Activated naive CD8-positive, alpha-beta T cell (primary cell): ENCODE measurements around the gene ACAD10.
"Not testable (repeated sequence)": the region's sequence is repeated elsewhere in the genome, so short reads cannot be mapped to it uniquely, and the experiment has no call there.

Source experiments
- H3K27ac Mint-ChIP-seq: one replicate; pipeline ENCODE4 v1.8.0; 2021; ENCODE audit warnings: mixed read lengths
- H3K27me3 Mint-ChIP-seq: one replicate; pipeline ENCODE4 v1.8.0; 2021; ENCODE audit warnings: mixed read lengths
- H3K36me3 Mint-ChIP-seq: one replicate; pipeline ENCODE4 v1.8.0; 2021; ENCODE audit warnings: mixed read lengths
- H3K4me1 Mint-ChIP-seq: one replicate; pipeline ENCODE4 v1.8.0; 2021; ENCODE audit warnings: low read depth, mixed read lengths
- H3K4me3 Mint-ChIP-seq: one replicate; pipeline ENCODE4 v1.8.0; 2021; ENCODE audit warnings: mild to moderate bottlenecking, mixed read lengths
- H3K9me3 Mint-ChIP-seq: one replicate; pipeline ENCODE4 v1.8.0; 2021; ENCODE audit warnings: low read depth, mixed read lengths

The ACAD10 gene

DNA sequence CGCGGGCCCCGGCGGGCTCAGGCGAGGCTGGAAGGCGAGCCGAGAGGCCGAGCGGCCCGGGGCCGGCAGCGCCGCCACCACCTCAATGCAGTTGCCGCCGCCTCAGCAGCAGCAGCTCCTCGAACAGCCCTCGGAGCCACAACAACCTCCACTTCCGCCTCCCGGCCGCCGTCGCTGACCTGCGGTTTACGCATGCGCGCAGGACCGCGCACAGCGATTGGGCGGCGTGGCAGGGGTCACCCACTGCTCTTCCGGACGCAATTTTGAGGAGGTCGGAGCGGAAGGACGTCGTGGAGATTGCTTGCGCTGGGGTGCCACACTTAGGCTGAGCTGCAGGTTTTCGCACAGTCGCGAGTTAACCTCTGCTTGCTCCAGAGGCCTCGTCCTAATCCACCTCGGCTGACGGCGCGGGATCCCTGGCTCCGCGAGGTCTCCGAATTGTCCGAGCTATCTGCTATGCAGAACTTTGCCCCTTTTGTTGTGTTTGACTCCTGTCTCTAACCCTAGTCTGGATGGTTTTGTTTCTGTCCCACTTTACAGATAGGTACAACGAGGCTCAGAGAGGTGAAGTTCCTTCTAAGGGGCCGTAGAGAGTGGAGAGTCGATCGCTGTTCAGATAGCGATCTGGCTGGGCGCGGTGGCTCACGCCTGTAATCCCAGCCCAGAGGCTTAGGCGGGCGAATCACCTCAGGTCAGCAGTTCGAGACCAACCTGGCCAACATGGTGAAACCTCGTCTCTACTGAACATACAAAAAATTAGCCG lies at the start of gene ACAD10, which contains the start of gene BRAP:
Gene ACAD10, plus strand, starts transcription at position 243 of the 763 bp plus-strand sequence. CDS start 6,657 bp downstream, outside the sequence.
Gene BRAP, minus strand, starts transcription at position 146 of the 763 bp plus-strand sequence. CDS start 164 bp downstream, outside the sequence.
- Mint-ChIP-seq H3K9me3 (no peaks in the 10 kb centered on the region), H3K36me3 (peaks cover 2% of the 10 kb centered on the region), H3K4me3 (peak within 1 kb of the TSS; percentile 96), H3K27me3 (no peaks in the 10 kb centered on the region), H3K27ac (peak within 1 kb of the TSS; percentile 92), H3K4me1 (peaks cover 39% of the 10 kb centered on the region)

DNA sequence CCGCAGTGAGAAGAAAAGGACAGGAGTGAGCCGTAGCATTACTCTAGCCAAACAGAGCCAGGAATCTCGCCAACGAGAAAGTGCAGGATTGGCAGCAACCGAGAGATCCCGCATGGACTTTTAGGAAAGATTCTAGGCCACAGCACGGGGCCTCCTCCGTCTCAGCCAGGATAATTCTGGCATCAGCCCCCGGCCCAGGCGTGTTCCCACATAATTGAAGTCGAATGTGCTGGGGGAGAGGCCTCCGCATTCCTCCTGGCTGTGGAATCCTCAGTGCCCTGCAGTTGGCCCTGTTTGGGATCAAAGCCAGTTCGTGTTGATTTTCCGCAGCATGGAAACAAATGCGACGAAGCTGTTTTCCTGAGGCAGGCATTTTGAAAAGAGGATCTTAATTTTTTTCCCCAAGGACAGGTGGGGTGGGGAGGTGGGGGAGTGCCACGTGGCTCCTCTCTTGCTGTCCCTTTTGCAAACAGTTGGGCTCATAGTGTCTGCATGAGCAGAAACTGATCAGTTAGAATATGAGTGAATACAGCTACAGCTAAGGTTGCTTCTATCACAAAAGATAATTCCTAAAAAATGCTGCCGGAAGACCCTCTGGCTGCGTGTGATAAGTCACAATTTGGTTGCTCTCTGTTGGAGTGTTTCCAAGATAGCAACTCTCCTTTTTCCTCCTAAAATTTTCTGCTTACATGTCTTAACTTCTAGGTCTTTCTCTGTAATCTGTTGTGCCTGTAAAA lies 49.5 kb upstream of the ACAD10 start:
- H3K27ac Mint-ChIP-seq = no peak overlapping the region
- H3K9me3 Mint-ChIP-seq = no peaks in the 10 kb centered on the region
- no peaks in the 10 kb centered on the region for H3K27me3 Mint-ChIP-seq
- no peaks in the 10 kb centered on the region for H3K36me3 Mint-ChIP-seq
- no peaks in the 10 kb centered on the region for H3K4me1 Mint-ChIP-seq
- no peak overlapping the region for H3K4me3 Mint-ChIP-seq

DNA sequence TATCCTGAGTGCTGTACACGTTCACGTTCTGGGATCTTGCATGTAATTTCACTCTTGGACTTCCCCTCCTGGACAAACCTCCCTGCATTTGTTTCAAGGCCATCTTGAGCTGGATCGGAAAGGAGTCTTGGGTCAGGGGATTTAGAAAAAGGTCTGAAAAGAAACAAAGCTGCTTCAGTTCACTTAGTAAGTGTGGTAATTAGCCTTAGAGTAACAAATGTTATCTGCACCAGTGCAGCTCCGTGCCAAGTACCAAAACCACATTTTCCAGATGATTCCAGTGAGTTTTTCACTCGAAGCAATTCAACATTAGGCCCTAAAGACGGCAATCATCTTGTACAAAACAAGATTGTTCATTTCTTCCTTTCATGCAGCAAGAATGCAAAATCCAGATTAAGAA lies 47.3 kb upstream of the ACAD10 start:
- Mint-ChIP-seq H3K4me1 (no peaks in the 10 kb centered on the region), H3K27ac (peak overlapping the region; percentile 22), H3K4me3 (no peak overlapping the region), H3K27me3 (no peaks in the 10 kb centered on the region), H3K9me3 (no peaks in the 10 kb centered on the region), H3K36me3 (no peaks in the 10 kb centered on the region)

DNA sequence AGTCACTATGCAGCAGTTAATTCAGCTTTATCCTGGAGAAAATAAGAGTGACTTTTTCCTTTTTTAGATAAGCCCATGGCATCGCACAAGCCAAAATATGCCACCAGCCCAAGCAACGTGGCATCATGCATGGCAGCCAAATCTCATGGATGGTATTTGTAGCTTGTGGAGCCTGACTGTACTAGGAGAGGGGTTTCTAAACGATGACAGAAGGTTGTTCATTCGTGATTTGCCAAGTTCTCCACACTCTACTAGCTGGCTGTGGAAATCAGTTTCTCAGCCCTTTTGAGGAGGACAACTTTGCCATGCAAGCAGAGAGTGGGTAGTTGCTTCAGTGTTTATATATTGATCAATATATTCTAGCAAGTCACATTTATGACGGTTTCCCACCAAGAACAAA lies 45.3 kb upstream of the ACAD10 start:
- no peaks in the 10 kb centered on the region for H3K4me1 Mint-ChIP-seq
- H3K9me3 Mint-ChIP-seq = no peaks in the 10 kb centered on the region
- H3K36me3 Mint-ChIP-seq = no peaks in the 10 kb centered on the region
- H3K27ac Mint-ChIP-seq = no peak overlapping the region
- no peak overlapping the region for H3K4me3 Mint-ChIP-seq
- no peaks in the 10 kb centered on the region for H3K27me3 Mint-ChIP-seq

DNA sequence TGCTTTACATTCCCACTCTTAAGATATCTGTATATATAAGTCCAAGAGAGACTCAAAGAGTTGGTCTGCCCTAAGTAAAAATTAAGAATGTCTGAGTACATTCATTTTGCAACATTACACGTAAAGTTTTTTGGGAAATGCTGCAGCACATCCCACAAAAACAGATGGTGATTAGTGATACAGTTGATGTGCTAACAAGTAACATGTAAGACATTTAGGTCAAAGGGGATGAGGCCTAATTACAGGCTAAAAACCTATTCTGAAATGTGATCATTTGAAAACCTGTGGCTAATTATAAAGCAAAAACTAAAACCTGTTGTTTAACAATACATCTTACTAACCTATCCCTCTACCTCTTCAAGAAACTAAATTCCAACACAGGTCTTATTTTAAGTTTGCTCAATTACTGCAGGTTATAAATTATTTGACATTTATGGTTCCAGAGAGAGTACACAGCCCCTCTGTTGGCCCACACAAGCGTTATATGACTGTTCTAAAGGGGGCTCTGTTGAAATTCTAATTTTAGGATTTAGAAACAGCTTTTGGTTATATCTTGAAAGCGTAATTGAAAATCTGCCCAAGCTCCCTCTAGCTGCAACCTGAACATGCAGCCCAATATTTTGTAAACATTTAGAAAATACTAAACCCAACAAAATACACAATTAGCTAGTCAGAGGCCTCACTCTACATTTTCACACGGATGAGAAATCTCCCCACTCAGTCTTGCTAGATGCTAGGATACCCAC lies 43.0 kb upstream of the ACAD10 start:
- Mint-ChIP-seq H3K9me3 (no peaks in the 10 kb centered on the region), H3K4me1 (no peaks in the 10 kb centered on the region), H3K36me3 (no peaks in the 10 kb centered on the region), H3K27ac (no peak overlapping the region), H3K27me3 (no peaks in the 10 kb centered on the region), H3K4me3 (no peak overlapping the region)

DNA sequence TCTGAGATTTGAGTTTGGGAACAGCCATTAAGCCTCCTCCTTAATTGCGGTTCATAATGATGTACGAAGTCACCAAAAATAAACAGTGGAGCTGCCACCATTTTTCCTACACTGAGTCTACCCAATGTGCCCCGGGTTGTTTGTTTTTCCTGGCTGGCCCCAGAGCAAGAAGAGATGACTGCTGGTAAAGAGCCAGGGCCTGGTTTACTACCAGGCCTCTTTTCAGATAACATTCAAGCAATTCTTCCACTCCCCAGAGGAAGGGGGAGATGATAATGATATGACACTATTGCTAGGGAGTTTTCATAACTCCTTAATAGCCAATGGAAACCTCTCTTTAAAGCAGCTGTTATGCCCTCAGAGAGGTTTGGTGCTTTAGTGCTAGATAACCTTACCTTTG lies 42.4 kb upstream of the ACAD10 start:
- H3K9me3 Mint-ChIP-seq = no peaks in the 10 kb centered on the region
- no peaks in the 10 kb centered on the region for H3K27me3 Mint-ChIP-seq
- H3K36me3 Mint-ChIP-seq = no peaks in the 10 kb centered on the region
- no peak overlapping the region for H3K4me3 Mint-ChIP-seq
- H3K27ac Mint-ChIP-seq = no peak overlapping the region
- H3K4me1 Mint-ChIP-seq = no peaks in the 10 kb centered on the region

DNA sequence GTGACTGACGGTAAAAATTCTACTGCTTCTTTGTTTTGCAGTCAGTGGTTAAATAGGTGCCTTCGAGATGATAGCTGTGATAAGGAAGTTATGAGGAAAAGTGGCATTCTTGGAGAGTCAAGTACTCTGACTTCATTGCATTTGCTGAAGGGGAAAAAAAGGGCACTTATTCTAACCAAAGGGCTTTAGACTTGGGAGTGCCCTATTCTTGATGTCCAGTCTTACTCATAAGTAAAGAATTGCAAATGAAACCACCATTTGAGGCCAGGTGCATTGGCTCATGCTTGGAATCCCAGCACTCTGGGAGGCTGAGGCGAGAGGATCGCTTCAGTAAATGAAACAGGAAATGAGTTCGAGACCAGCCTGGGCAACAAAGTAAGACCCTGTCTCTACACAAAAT lies 40.4 kb upstream of the ACAD10 start:
- Mint-ChIP-seq H3K4me1 (no peaks in the 10 kb centered on the region), H3K36me3 (peaks cover 6% of the 10 kb centered on the region), H3K27ac (no peak overlapping the region), H3K9me3 (no peaks in the 10 kb centered on the region), H3K4me3 (no peak overlapping the region), H3K27me3 (no peaks in the 10 kb centered on the region)

DNA sequence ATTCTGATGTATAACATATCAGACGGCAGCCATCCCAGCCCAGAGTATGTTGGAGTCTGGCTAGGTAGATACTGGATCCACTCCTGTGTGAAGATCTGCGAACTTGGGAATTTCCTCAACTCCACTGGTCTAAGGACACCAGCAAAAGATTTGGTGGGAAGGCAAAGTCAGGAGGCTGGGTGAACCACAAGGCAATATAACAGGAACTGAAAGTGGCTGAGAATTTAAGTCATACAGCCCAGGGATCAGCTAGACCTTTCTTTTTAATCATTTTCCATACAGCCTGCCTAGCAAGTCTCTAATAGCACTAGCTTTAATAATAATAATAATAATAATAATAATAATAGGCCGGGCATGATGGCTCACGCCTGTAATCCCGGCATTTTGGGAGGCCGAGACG lies 34.9 kb upstream of the ACAD10 start:
- Mint-ChIP-seq H3K4me1 (no peaks in the 10 kb centered on the region), H3K9me3 (no peaks in the 10 kb centered on the region), H3K4me3 (no peak overlapping the region), H3K27ac (no peak overlapping the region), H3K27me3 (no peaks in the 10 kb centered on the region), H3K36me3 (peaks cover 8% of the 10 kb centered on the region)

DNA sequence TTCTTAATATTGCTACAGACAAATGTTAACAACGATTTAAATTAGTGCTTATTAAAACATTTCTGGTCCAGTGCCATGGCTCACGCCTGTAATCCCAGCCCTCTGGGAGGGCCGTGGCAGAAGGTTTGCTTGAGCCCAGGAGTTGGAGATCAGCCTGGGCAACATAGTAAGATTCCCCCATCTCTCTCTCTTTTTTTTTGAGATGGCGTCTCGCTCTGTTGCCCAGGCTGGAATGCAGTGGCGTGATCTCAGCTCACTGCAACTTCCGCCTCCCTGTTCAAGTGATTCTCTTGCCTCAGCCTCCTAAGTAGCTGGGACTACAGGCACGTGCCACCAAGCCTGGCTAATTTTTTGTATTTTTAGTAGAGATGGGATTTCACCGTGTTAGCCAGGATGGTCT lies 33.3 kb upstream of the ACAD10 start:
- H3K36me3 Mint-ChIP-seq = not testable (repeated sequence)

DNA sequence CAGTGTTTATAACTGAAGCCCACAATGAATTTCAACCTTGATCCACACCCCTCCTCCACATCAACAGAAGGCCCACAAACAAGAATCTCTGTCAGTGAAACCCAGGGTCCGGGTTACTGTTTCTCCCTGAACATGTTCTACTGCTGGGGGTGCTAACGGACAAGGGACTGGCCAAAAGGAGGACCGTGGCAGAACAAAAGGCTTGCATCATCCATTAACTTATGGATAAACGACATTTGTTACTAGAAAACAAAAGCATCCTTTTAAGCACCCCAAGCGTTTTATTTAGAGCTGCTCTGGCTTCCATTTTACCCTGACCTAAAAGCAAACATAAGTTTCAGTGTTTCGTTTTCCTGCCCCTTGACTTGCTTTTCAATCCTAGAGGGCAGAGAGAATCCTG lies 32.3 kb upstream of the ACAD10 start:
- no peaks in the 10 kb centered on the region for H3K4me1 Mint-ChIP-seq
- H3K9me3 Mint-ChIP-seq = no peaks in the 10 kb centered on the region
- H3K36me3 Mint-ChIP-seq = peaks cover 9% of the 10 kb centered on the region
- H3K27ac Mint-ChIP-seq = no peak overlapping the region
- no peaks in the 10 kb centered on the region for H3K27me3 Mint-ChIP-seq
- H3K4me3 Mint-ChIP-seq = no peak overlapping the region

More for the DNA sequence above, 33.3 kb upstream of the ACAD10 start:
- H3K27me3 Mint-ChIP-seq, H3K4me1 Mint-ChIP-seq, H3K9me3 Mint-ChIP-seq, H3K4me3 Mint-ChIP-seq, H3K27ac Mint-ChIP-seq: not testable (repeated sequence)

DNA sequence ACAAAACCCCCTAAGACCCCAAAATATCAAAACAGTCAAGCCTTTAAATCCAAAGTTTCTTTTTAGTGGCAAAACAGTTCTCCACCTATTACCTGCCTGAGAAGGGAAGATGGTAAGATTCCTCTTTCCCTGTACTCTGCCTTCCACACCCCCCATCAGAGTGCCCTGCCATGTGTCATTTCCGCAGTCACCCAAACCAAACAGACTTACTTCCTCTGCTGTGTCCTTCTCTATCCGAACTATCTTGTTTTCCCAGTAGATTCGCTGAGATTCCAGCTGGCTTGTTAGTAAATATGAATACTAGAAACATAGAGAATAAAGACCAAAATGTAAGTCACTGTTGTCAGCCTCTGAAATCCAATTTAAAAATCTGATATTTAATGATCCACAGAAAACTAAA lies 30.5 kb upstream of the ACAD10 start:
- H3K9me3 Mint-ChIP-seq = no peaks in the 10 kb centered on the region
- H3K36me3 Mint-ChIP-seq = peaks cover 4% of the 10 kb centered on the region
- H3K4me1 Mint-ChIP-seq = no peaks in the 10 kb centered on the region
- H3K27me3 Mint-ChIP-seq = no peaks in the 10 kb centered on the region
- H3K4me3 Mint-ChIP-seq = no peak overlapping the region
- peak overlapping the region; percentile 30 for H3K27ac Mint-ChIP-seq

DNA sequence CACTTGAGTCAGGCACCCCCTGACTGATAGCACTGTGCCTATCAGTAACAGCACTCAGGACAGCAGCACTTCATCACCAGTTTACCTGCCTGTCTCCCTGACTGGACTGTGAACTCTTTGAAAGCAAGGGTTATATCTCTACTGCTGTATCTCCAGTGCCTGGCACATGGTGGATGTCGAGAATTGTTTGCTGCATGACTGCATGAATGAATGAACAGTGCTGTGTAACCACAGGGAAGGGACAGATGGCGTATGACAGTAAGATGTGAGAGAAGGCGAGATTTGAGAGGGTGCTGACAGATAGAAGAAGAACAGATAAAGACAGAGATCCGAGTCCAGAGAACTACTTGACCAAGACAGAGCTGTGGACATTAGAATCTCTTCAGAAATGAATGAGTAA lies 29.8 kb upstream of the ACAD10 start:
- no peaks in the 10 kb centered on the region for H3K27me3 Mint-ChIP-seq
- H3K36me3 Mint-ChIP-seq = peaks cover 4% of the 10 kb centered on the region
- H3K9me3 Mint-ChIP-seq = no peaks in the 10 kb centered on the region
- no peak overlapping the region for H3K27ac Mint-ChIP-seq
- H3K4me3 Mint-ChIP-seq = no peak overlapping the region
- no peaks in the 10 kb centered on the region for H3K4me1 Mint-ChIP-seq

DNA sequence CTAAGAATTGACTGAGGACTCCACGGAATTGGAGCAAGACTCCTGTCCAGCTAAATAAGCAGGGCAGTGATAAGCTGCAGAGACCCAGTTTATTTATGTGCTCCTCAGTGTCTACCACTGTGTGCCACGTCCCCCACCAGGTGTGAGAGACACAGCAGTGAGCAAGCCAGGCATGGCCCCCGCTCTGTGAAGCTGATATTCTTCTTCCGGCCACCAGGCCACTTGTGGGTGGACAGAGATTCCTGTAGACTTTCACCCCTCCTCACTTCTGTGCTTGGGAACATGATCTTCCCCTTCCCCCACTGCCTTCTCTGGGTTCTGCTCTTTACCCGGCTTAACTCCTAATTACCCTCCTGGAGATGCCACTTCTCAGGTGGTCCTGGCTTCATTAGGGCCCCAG lies 21.4 kb upstream of the ACAD10 start:
- Mint-ChIP-seq H3K4me3 (no peak overlapping the region), H3K36me3 (peaks cover 5% of the 10 kb centered on the region), H3K27me3 (no peaks in the 10 kb centered on the region), H3K9me3 (no peaks in the 10 kb centered on the region), H3K27ac (peak overlapping the region; percentile 41), H3K4me1 (no peaks in the 10 kb centered on the region)

DNA sequence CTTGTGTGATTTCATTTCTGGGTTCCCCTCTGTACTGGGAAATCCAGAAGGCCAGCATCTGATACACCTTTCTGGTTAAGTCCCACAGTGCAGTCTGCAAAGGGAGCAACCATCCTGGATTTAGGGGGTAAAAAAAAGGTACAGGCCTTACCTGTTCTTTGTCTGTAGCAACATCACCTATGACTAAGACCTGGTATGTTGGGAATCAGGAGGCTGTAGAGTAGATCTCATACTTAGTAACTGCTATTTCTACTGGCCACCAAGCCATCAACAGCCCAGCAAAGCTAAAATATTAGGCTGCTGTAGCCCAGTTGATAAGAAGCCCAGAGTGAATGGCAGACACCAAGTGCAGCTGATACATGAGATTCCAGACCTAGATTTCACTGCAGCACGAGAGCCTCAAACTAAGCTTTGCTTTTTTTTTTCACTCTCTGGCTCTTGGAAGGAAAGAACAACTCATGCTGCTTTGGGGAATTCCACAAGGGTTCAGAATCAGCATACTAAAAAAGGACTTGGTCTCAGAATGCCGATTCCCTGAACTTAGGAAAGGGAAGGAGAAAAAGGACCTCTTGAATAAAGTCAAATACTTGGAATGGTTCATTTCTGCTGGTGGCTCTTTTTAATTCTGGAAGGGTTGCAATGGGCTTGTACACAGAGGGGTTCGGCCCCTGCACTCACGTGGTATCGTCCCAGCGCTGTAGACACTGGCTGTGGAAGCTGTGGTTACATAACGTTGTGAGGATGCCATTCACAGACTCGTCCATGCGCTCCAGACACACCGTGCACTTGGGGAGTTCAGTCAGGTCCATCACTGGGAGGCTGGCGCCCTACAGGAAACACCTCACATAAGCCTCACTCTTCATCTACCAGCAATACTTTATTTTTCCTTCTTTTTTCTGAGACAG lies 20.6 kb upstream of the ACAD10 start:
- no peaks in the 10 kb centered on the region for H3K4me1 Mint-ChIP-seq
- peaks cover 5% of the 10 kb centered on the region for H3K36me3 Mint-ChIP-seq
- H3K27ac Mint-ChIP-seq = peak overlapping the region; percentile 41
- no peaks in the 10 kb centered on the region for H3K9me3 Mint-ChIP-seq
- no peaks in the 10 kb centered on the region for H3K27me3 Mint-ChIP-seq
- no peak overlapping the region for H3K4me3 Mint-ChIP-seq
